Stimulated activated naive CD4-positive, alpha-beta T cell treated with Interleukin-2 at 50 U/mL for 16 hours (primary cell): ENCODE data around the gene CCDC191.

Experiments
- DNase-seq: peaks from one replicate; lab custom pipeline; 2025; lab: John Stamatoyannopoulos, UW

CCDC191 gene

DNA sequence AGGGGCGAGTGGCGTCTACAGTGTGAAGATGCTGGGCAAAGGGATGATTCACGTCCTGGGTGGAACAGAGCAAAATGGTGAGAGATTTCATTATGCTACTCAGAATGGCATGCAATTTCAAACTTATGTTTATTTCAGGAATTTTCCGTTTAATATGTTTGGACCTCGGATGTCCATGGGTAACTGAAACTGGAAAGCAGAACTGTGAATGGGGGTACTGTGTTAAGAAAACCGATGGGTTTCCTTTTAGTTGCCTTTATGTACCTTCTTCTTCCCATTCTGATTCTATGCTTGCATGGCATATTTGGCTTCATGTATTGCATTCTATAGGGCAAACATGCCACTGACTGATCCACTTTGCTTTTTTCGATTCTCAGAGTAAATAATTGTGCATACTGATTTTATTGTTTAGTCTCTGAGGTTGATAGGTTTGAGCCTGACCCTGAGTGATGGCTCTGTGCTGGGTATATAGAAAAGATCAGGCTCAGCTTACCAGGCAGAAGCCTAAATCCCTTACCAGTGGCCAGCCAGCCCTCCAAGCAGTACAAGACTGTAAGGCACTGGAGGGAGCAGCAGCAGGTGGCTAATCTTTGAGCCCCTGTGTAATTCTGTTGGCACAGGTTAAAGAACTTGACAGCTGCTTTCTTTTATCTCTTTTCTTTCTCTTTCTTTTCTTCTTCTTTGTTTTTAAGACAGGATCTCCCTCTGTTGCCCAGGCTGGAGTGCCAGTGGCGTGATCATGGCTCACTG, 4.8 kb upstream of the CCDC191 start:
- DNase-seq: no peak

GRCh38 chr3:114058646-114059045, 2.3 kb upstream of the CCDC191 start:
- no peak for DNase-seq

DNA sequence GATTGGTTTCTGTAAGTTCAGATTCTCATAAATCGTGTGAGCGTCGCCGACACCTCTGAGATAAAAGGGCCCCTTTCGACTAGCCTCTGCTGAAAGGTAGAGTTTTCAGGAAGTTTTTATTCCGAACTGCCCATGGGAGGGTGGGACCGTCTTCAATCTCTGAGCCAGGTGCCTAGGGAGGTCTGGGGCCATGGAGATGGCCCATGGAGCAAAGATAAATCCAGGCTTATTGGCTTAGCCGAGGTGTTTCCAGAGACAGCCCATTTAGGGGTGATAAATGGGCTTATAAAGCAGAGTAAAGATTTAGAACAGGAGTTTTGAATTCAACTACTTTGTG, 653 bp upstream of the CCDC191 start:
- no peak for DNase-seq

- no peak for DNase-seq
Observed at GRCh38 chr3:114052216-114052615, 4.1 kb downstream of the CCDC191 start.

DNA sequence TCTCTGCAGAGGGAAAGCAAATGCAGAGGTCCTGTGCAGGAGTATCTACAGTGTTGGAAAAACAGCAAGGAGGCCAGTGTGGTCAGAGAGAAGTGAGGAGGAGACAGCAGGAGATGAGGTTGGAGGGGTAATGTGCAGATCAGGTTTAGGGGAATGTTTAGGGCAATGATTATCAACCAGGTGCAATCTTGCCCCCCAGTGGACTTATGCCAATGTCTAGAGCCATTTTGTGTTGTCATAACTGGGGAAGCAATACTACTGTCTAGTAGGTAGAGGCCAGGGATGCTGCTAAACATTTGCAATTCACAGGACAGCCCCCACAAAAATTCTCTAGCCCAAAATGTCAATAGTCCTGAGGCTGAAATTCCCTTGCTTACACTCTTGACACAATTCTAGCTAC, 13.1 kb downstream of the CCDC191 start:
- DNase-seq: no peak

DNA sequence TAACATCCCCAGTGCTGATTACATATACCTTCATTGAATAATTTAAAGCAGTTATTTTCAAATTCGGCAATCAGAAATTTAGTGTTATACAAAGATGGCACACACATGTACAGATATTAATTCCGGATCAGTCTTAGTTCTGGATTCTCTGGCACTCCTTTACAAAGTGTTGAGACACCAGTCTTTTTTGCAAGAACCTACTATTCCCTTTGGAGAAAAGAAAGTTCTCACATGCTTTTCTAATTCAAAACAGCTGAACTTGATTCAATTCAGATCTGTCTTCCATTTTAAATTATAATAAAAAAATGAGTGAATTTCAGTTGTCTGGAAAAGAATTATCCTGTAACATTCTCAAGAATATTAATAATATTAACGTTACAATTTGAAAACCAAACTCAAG, 20.4 kb downstream of the CCDC191 start:
- no peak for DNase-seq

DNA sequence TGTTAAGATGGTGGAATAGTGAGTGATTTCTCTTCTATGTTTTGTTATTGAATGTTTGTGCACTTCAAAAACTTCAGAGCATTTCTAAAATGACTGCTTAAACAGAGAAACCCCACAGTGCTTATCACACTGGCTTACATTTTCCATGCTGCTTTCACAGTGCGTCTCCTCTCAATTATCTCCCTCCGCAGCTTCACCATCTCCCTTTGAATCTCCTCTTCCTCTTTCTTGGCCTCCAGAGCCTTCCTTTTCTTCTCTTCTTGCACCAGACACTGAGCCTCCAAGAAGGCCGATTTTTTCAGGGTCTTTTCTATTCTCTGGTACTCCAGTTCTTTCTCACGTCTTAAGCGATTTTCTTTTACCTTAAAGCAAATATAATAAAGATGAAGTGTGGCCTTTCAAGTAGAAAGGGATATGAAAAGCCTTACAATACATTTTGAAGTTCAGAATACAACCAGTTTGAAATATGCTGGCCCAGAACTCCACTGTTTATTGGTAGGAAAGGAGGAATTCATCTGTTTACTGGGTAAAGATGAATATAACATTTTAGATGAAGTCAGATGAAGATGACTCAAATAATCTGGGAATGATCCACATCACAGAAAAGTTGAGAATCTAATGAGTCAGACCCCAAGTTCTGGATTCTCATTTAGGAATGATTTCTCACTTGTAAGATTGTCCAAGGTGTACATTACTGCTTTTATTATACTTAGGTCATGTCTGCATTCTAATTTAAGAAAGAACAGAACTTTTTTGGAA, 21.4 kb downstream of the CCDC191 start:
- no peak for DNase-seq

- DNase-seq: no peak
Observed at GRCh38 chr3:114034211-114034610, 22.1 kb downstream of the CCDC191 start.

GRCh38 chr3:114033721-114034120, 22.6 kb downstream of the CCDC191 start:
- DNase-seq: no peak

DNA sequence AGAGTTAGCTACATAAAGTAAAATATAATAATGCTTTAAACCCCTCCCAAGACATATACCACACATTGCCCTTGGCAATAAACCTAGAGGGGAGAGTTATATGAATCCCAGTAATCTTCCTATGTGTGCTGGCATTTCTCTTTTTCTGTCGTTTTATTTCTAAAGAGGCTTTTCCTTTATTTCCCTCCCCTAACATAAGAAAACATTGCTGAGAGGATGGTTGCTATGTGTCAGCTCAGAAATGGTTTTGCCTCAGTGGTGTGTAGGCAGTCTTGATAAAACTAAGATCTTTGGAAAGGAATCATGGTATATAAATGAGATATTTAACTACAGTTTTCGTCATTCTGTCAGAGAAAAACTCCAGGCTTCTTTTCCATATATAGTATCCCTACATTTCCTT, 30.0 kb downstream of the CCDC191 start:
- no peak for DNase-seq

DNA sequence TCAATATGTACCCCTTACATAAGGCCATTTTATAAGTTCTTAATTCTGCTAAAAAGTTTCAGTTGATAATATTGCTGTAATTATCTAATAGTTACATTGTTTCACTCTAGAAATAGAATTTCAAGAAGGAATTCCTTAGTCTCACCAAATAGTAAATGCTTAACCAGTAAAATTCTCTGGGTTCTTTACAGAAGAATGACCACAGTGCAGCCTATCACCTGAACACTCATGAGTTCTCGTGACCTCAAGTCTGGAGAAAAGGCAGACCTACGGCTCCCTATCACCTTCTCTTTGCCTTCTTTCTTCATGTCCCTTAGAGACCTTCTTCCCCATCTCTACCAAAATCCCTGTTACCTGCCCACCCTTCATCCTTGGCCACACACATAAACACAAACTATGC, 30.9 kb downstream of the CCDC191 start:
- no peak for DNase-seq

GRCh38 chr3:114022145-114022802, 34.1 kb downstream of the CCDC191 start:
- DNase-seq: no peak

DNA sequence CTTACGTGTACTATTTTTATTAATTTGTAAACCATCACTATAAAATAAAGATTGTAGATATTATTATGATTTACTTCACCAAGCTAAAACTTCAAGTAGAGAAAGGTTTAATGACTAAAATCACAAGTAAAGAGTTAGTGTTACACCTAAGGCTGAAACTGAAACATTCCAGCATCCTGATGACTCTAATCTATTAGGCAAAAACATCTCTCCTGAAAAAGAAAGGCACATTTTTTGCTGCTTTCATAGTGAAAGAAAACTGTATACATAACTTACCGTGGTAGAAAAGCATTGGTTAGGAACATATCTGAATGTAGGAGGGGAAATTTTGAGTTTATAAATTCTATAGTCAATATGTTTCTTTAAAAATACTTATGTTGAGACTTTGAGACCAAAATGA, 35.4 kb downstream of the CCDC191 start:
- DNase-seq: no peak

- no peak for DNase-seq
Observed at GRCh38 chr3:114019486-114019885, 36.8 kb downstream of the CCDC191 start.

DNA sequence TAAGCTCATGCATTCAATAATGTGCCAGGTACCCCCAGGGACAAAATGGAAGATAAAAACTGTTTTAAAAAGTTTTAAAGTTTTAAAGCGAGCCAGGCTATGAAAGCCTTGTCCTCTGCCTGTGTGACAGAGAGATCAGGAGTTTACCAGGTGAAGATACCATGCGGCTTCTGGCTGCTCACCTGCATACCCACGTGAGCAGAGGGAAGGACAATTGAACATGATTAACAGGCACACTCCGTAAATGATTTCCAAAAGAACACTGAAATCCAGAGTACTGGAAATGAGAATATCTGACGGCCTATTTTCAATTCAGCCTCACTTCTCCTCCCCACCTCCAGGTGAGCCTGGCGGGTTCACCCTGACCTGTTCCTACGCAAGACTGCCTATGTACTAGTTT, 42.1 kb downstream of the CCDC191 start:
- no peak for DNase-seq

- no peak for DNase-seq
Observed at GRCh38 chr3:114011059-114011797, 45.1 kb downstream of the CCDC191 start.

- no peak for DNase-seq
Observed at GRCh38 chr3:114005481-114005880, 50.8 kb downstream of the CCDC191 start.

GRCh38 chr3:113985541-113985940, 70.8 kb downstream of the CCDC191 start:
- DNase-seq: no peak

GRCh38 chr3:113983544-113983943, 72.8 kb downstream of the CCDC191 start:
- DNase-seq: no peak

GRCh38 chr3:113981803-113982202, 74.5 kb downstream of the CCDC191 start:
- DNase-seq: no peak

DNA sequence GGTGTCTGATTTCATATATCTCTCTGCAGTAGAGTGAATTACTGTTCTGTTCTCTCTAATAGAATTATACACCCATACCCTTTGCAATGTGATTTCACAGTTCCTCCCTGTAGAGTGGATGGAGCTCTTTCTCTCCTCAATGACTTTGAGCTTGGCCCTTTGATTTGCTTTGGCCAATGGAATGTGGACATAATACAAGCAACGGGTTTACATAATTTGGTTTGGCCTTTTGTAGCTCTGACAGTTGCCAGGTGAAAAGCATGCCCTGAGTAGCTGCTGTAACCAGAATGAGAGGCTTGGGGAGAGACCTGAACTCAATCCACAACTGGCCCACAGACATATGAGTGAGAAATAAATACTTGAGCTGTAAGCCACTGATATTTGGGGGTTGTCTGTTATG, 76.4 kb downstream of the CCDC191 start:
- no peak for DNase-seq

GRCh38 chr3:113977822-113978221, 78.5 kb downstream of the CCDC191 start:
- no peak for DNase-seq

DNA sequence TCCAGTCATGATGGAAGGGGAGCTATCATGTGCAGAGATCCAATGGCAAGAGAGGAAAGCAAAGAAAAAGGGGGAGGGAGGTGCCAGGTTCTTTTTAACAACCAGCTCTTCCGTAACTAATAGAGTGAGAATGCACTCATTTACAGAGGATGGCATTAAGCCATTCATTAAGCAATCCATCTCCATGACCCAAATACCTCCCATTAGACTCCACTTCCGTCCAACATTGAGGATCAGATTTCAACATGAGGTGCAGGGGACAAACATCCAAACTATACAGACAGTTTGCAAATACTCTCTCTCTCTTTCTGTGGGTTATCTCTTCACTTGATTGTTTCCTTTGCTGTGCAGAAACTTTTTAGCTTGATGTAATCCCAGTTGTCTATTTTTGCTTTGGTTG, 87.3 kb downstream of the CCDC191 start:
- no peak for DNase-seq
